OCI-LY1 (cell line): Measurements from ENCODE around the gene OXTR.

Experiments
- H2AFZ ChIP-seq: fragments of 200-600 bp; sonication (generic), shearing (Covaris generic); 2 replicates; pipeline ENCODE4 v1.6.0; 2014; ENCODE audit warnings: antibody characterized with exemption, mild to moderate bottlenecking, low read length
- H3F3A ChIP-seq: fragments of 200-600 bp; sonication (generic), shearing (Covaris generic); 2 replicates; pipeline ENCODE4 v1.6.0; 2014; ENCODE audit warnings: mild to moderate bottlenecking, antibody characterized with exemption, low read length, moderate library complexity; ENCODE audit not compliant: insufficient read depth
- H3K27ac ChIP-seq: fragments of 200-600 bp; sonication (generic); 2 replicates; pipeline ENCODE4 v1.5.1; 2014; ENCODE audit warnings: low read length, mixed run types, mild to moderate bottlenecking, low read depth; ENCODE audit not compliant: poor library complexity, severe bottlenecking
- H3K27me3 ChIP-seq: fragments of 200-600 bp; sonication (generic); 2 replicates; pipeline ENCODE4 v1.6.0; 2014; ENCODE audit warnings: antibody characterized with exemption, mild to moderate bottlenecking, low read length, moderate library complexity; ENCODE audit not compliant: insufficient read depth
- H3K36me3 ChIP-seq: fragments of 200-600 bp; sonication (generic); 2 replicates; pipeline ENCODE4 v1.6.1; 2014; ENCODE audit warnings: mild to moderate bottlenecking, antibody characterized with exemption, low read length, moderate library complexity, mixed read lengths; ENCODE audit not compliant: insufficient read depth
- H3K4me1 ChIP-seq: fragments of 200-600 bp; sonication (generic); 2 replicates; pipeline ENCODE4 v1.5.1; 2014; ENCODE audit warnings: mild to moderate bottlenecking, low read length, moderate library complexity; ENCODE audit not compliant: insufficient read depth, severe bottlenecking
- H3K4me2 ChIP-seq: fragments of 200-600 bp; sonication (generic), shearing (Covaris generic); 2 replicates; pipeline ENCODE4 v1.6.1; 2014; ENCODE audit warnings: low read length
- H3K4me3 ChIP-seq: fragments of 200-600 bp; sonication (generic); 2 replicates; pipeline ENCODE4 v1.5.1; 2014; ENCODE audit warnings: low read length, low read depth, mild to moderate bottlenecking, mixed read lengths; ENCODE audit not compliant: poor library complexity, severe bottlenecking
- H3K79me2 ChIP-seq: fragments of 200-600 bp; shearing (Covaris generic); 2 replicates; pipeline ENCODE4 v1.6.1; 2016; ENCODE audit warnings: mixed run types, low read length, mixed read lengths; ENCODE audit not compliant: insufficient read depth
- H3K9ac ChIP-seq: fragments of 200-600 bp; sonication (generic), shearing (Covaris generic); 2 replicates; pipeline ENCODE4 v1.6.1; 2014; ENCODE audit warnings: mild to moderate bottlenecking, low read length, mixed read lengths
- H3K9me2 ChIP-seq: fragments of 200-600 bp; sonication (generic), shearing (Covaris generic); 2 replicates; pipeline ENCODE4 v1.6.1; 2014; ENCODE audit warnings: low read depth, mild to moderate bottlenecking, low read length, mixed read lengths
- H3K9me3 ChIP-seq: fragments of 200-600 bp; shearing (Covaris generic); 2 replicates; pipeline ENCODE4 v1.6.1; 2014; ENCODE audit warnings: low read length, mixed read lengths
- H4K20me1 ChIP-seq: fragments of 200-600 bp; sonication (generic), shearing (Covaris generic); 2 replicates; pipeline ENCODE4 v1.6.0; 2016; ENCODE audit warnings: mild to moderate bottlenecking, low read length; ENCODE audit not compliant: insufficient read depth
- CTCF ChIP-seq: fragments of 200-600 bp; sonication (generic), shearing (Covaris generic); IDR thresholded peaks from 2 replicates; pipeline ENCODE4 v1.5.1; 2017; ENCODE audit warnings: mild to moderate bottlenecking, antibody characterized with exemption, low read length, moderate library complexity, mixed read lengths
- EZH2 ChIP-seq: fragments of 200-600 bp; sonication (generic), shearing (Covaris generic); IDR thresholded peaks from 2 replicates; pipeline ENCODE4 v1.8.0; 2017; ENCODE audit warnings: borderline replicate concordance, mixed run types, mild to moderate bottlenecking, antibody characterized with exemption, low read length, moderate library complexity, mixed read lengths

OXTR gene

GRCh38 chr3:8767667-8768363, 1.6 kb downstream of the OXTR start:
- H3F3A ChIP-seq: no peaks in the 10 kb centered on the region
- no peaks in the 10 kb centered on the region for H3K27me3 ChIP-seq
- H3K4me2 ChIP-seq: no peak overlapping the region

GRCh38 chr3:8767256-8767666, 2.2 kb downstream of the OXTR start:
- no peaks in the 10 kb centered on the region for H3K36me3 ChIP-seq
- H3K4me2 ChIP-seq: no peak overlapping the region
- no peaks in the 10 kb centered on the region for H3F3A ChIP-seq
- H3K27me3 ChIP-seq: no peaks in the 10 kb centered on the region
- H3K27ac ChIP-seq: no peak overlapping the region
- H3K79me2 ChIP-seq: no peaks in the 10 kb centered on the region
- H3K4me1 ChIP-seq: no peaks in the 10 kb centered on the region
- no peak overlapping the region for H3K9ac ChIP-seq
- no peaks in the 10 kb centered on the region for H3K9me3 ChIP-seq
- no peaks in the 10 kb centered on the region for H3K9me2 ChIP-seq
- no peak overlapping the region for H3K4me3 ChIP-seq
- no peaks in the 10 kb centered on the region for H4K20me1 ChIP-seq
- no peak overlapping the region for H2AFZ ChIP-seq
- TF ChIP-seq EZH2 (no peak), CTCF (no peak)

More at GRCh38 chr3:8767667-8768363, 1.6 kb downstream of the OXTR start:
- Histone ChIP-seq H3K4me3 (no peak overlapping the region), H3K9me3 (no peaks in the 10 kb centered on the region), H4K20me1 (no peaks in the 10 kb centered on the region), H3K79me2 (no peaks in the 10 kb centered on the region), H3K4me1 (no peaks in the 10 kb centered on the region), H2AFZ (no peak overlapping the region), H3K9me2 (no peaks in the 10 kb centered on the region), H3K36me3 (no peaks in the 10 kb centered on the region), H3K9ac (no peak overlapping the region), H3K27ac (no peak overlapping the region)
- TF ChIP-seq EZH2: no peak
- TF ChIP-seq CTCF: no peak

GRCh38 chr3:8766148-8766547, 3.3 kb downstream of the OXTR start:
- Histone ChIP-seq H3K4me3 (no peak overlapping the region), H3K9me2 (no peaks in the 10 kb centered on the region), H3K36me3 (no peaks in the 10 kb centered on the region), H3K9me3 (no peaks in the 10 kb centered on the region), H2AFZ (no peak overlapping the region), H3F3A (no peaks in the 10 kb centered on the region), H3K79me2 (no peaks in the 10 kb centered on the region), H3K4me1 (no peaks in the 10 kb centered on the region), H3K27ac (no peak overlapping the region), H3K27me3 (no peaks in the 10 kb centered on the region), H3K4me2 (no peak overlapping the region), H3K9ac (no peak overlapping the region), H4K20me1 (no peaks in the 10 kb centered on the region)
- TF ChIP-seq EZH2 (no peak), CTCF (no peak)
